DMS 273 treated with DMSO at 0.1 percent for 48 hours (cell line): ENCODE measurements around the gene SHC2.
"Not testable (repeated sequence)": the region's sequence is repeated elsewhere in the genome, so short reads cannot be mapped to it uniquely, and the experiment has no call there.

Experiments
- DNase-seq: peaks from one replicate; lab custom pipeline; 2025; lab: John Stamatoyannopoulos, UW

Gene SHC2

GRCh38 chr19:469833-470232, 9.0 kb upstream of the SHC2 start:
- DNase-seq = no peak

- no peak for DNase-seq
These were observed 7.9 kb upstream of the SHC2 start for GRCh38 chr19:468587-469256.

- no peak for DNase-seq
These were observed 6.7 kb upstream of the SHC2 start for GRCh38 chr19:467554-467953.

GRCh38 chr19:465056-465816, 4.4 kb upstream of the SHC2 start:
- DNase-seq = no peak

GRCh38 chr19:464208-464545, 3.3 kb upstream of the SHC2 start:
- no peak for DNase-seq

GRCh38 chr19:463483-464207, 2.8 kb upstream of the SHC2 start:
- no peak for DNase-seq

- no peak for DNase-seq
These were observed 1.1 kb upstream of the SHC2 start for GRCh38 chr19:461721-462551.

- no peak for DNase-seq
These were observed 915 bp downstream of the SHC2 start for GRCh38 chr19:459724-460511.

- no peak for DNase-seq
These were observed 2.5 kb downstream of the SHC2 start for GRCh38 chr19:458091-459042.

GRCh38 chr19:457636-458035, 3.2 kb downstream of the SHC2 start:
- DNase-seq = no peak

GRCh38 chr19:456547-457110, 4.2 kb downstream of the SHC2 start:
- DNase-seq = no peak

GRCh38 chr19:455851-456546, 4.8 kb downstream of the SHC2 start:
- no peak for DNase-seq

GRCh38 chr19:455031-455705, 5.7 kb downstream of the SHC2 start:
- no peak for DNase-seq

- DNase-seq = no peak
These were observed 7.2 kb downstream of the SHC2 start for GRCh38 chr19:453606-454005.

- DNase-seq = no peak
These were observed 8.0 kb downstream of the SHC2 start for GRCh38 chr19:452829-453228.

- not testable (repeated sequence) for DNase-seq
These were observed 9.8 kb downstream of the SHC2 start for GRCh38 chr19:450912-451481.

- no peak for DNase-seq
These were observed 10.9 kb downstream of the SHC2 start for GRCh38 chr19:449916-450315.

- no peak for DNase-seq
These were observed 12.8 kb downstream of the SHC2 start for GRCh38 chr19:447816-448560.
